ENCODE results near the gene GRID2.

DNA sequence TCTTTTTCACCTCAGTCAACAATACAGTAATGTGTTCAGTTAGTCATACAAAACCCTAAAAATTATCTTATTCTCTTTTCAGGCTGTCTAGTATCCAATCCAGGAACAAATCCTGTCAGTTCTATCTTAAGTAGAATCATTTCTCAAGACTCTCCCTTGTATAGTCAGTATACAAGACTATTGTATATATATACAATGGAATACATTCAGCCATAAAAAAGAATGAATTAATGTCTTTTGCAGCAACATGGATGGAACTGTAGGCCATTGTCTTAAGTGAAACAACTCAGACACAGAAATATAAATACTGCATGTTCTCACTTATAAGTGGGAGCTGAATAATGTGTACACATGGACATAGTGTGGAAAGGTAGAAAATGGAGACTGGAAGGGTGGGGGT is 1023.6 kb downstream of the GRID2 start:
- TF ChIP-seq, protein P1, sequence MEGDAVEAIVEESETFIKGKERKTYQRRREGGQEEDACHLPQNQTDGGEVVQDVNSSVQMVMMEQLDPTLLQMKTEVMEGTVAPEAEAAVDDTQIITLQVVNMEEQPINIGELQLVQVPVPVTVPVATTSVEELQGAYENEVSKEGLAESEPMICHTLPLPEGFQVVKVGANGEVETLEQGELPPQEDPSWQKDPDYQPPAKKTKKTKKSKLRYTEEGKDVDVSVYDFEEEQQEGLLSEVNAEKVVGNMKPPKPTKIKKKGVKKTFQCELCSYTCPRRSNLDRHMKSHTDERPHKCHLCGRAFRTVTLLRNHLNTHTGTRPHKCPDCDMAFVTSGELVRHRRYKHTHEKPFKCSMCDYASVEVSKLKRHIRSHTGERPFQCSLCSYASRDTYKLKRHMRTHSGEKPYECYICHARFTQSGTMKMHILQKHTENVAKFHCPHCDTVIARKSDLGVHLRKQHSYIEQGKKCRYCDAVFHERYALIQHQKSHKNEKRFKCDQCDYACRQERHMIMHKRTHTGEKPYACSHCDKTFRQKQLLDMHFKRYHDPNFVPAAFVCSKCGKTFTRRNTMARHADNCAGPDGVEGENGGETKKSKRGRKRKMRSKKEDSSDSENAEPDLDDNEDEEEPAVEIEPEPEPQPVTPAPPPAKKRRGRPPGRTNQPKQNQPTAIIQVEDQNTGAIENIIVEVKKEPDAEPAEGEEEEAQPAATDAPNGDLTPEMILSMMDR (IDR thresholded peaks at IDR 0.05): no peak
- no peak for TF ChIP-seq POLR2A (IDR thresholded peaks at IDR 0.05)
- TF ChIP-seq POLR2AphosphoS5 (IDR thresholded peaks at IDR 0.05): no peak
- TF ChIP-seq EP300 (IDR thresholded peaks at IDR 0.05; ENCODE audit: low read depth): no peak

Measured in transverse colon (tissue), 4 donors.